Measurements from ENCODE around the gene GLI2. TPM values are rescaled to one million over a fixed set of nuclear protein-coding genes. Genes with fewer than 3 reads are reported as not detected.
A peak's percentile ranks its signal among the peaks of the same experiment; 100 is the strongest.

Gene GLI2
- total RNA-seq, 1 experiment from 2014 or later: 18.4 TPM

- no peaks in the 10 kb centered on the region for H3K27me3 ChIP-seq
- no peak for DNase-seq
- H3K4me3 ChIP-seq: no peak overlapping the region
- H3K36me3 ChIP-seq: no peaks in the 10 kb centered on the region
- H3K4me1 ChIP-seq: peaks cover 17% of the 10 kb centered on the region
- no peak overlapping the region for H3K27ac ChIP-seq
- H3K9me3 ChIP-seq (replicated peaks): no peaks in the 10 kb centered on the region
Measured at GRCh38 chr2:120773186-120773800, 37.6 kb downstream of the GLI2 start.

DNA sequence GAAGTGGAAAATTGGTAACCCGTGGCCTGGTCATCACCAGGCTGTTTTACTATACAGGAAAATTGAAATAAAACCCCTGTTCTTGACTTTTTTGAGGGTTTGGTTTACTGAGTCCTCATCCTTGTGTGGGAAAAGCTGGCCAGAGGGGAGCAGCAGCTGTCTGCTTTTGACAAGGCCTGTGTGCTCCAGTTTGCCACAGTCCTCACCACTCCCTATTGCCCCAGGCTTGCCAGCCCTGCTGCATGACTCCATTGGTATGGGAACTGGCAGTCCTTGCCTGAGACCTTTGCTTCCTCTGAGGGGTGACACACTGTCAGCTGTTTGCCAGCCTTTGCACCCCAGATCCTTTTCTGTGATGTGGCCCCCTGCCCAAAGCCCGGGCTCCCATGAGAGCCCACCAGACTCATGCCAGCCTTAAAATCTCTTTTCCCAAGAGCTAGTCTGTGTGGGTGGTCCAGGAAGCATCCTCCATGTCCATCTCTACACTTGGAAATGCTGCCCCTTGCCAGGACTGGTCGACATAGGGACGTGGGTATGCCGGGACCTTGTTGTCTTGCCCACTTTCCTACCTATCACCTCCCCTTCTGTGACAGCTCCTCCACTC lies 39.0 kb downstream of the GLI2 start:
- Histone ChIP-seq H3K36me3 (no peaks in the 10 kb centered on the region), H3K4me1 (peaks cover 22% of the 10 kb centered on the region), H3K4me3 (no peak overlapping the region), H3K9me3 (replicated peaks) (no peaks in the 10 kb centered on the region), H3K27me3 (no peaks in the 10 kb centered on the region), H3K27ac (no peak overlapping the region)
- no peak for DNase-seq

GRCh38 chr2:120775194-120775593 lies 39.5 kb downstream of the GLI2 start:
- Histone ChIP-seq H3K4me3 (no peak overlapping the region), H3K27me3 (no peaks in the 10 kb centered on the region), H3K27ac (no peak overlapping the region), H3K9me3 (replicated peaks) (no peaks in the 10 kb centered on the region), H3K4me1 (peaks cover 27% of the 10 kb centered on the region), H3K36me3 (no peaks in the 10 kb centered on the region)
- no peak for DNase-seq

DNA sequence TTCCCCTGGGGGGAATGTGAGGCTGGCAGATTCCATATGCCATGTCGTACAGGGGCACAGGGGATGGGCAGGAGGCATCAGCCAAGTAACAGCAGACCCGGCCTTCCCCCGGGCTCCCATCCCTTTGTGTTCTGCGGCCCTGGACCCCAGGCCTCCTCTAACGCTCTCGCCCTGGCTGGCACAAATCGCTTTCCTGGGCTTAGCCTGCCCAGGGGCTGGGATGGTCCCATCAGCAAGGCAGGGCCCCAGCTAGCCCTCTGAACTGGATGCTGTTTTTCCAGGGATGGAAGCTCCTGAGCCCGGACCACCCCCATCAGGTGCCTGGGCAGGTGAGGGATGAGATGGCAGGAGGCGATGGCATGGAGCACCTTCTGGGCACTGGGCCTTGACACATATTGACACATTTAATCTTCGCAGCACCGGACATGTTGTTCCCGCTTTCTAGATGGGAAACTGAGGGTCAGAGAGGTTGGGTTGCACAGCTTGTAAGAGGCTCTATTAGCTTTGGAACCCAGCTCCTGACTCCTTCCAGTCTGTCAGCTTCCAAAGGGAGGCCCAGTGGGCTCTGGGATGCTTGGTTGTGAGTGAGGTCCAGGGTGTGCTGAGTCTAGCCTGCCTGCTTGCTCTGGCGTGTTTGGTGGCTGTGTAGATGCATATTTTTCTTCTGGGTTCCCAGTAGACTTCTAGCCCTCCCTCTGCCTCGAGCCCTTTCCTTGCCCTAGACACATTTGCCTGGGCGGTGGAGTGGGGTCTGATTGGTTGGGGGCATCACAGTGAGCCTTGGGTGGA lies 40.3 kb downstream of the GLI2 start:
- DNase-seq: no peak
- Histone ChIP-seq H3K27ac (no peak overlapping the region), H3K36me3 (no peaks in the 10 kb centered on the region), H3K4me3 (no peak overlapping the region), H3K4me1 (peaks cover 30% of the 10 kb centered on the region), H3K9me3 (replicated peaks) (no peaks in the 10 kb centered on the region), H3K27me3 (no peaks in the 10 kb centered on the region)

GRCh38 chr2:120776649-120777048 lies 41.0 kb downstream of the GLI2 start:
- Histone ChIP-seq H3K9me3 (replicated peaks) (no peaks in the 10 kb centered on the region), H3K36me3 (no peaks in the 10 kb centered on the region), H3K4me3 (no peak overlapping the region), H3K27ac (no peak overlapping the region), H3K27me3 (no peaks in the 10 kb centered on the region), H3K4me1 (peaks cover 24% of the 10 kb centered on the region)
- no peak for DNase-seq

DNA sequence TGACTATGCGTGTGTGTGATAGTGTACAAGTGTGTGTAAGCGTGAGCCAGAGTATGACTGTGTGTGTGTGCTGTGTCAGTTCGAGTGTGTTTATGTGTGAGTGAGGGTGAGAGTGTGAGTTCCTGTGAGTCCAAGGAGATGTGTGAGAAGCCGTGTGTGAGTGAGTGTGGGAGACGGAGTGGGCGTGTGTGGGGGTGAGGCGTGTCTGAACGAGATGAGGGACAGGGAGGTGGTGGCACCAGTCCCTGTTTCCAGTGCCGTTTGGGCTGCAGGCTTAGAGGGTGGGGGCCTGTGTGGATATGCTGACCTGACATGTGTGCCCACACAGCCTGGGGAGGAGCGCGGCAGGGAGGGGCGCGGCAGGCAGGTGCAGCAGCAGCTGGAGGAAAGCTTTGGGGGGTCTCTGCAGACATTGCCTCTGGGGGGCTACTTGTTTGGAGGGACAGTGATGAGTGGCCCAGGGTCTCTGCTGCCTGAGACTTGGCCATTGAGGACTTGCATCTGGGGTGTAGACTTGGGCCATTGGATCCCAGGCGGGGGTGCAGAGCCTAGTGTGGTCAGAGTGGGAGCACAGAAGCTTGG lies 41.6 kb downstream of the GLI2 start:
- H3K4me1 ChIP-seq: peaks cover 18% of the 10 kb centered on the region

GRCh38 chr2:120777787-120778186 lies 42.1 kb downstream of the GLI2 start:
- no peak for DNase-seq
- no peak overlapping the region for H3K4me3 ChIP-seq
- H3K27me3 ChIP-seq: no peaks in the 10 kb centered on the region
- H3K4me1 ChIP-seq: peaks cover 17% of the 10 kb centered on the region
- no peaks in the 10 kb centered on the region for H3K36me3 ChIP-seq
- H3K9me3 ChIP-seq (replicated peaks): no peaks in the 10 kb centered on the region
- no peak overlapping the region for H3K27ac ChIP-seq

More for the DNA sequence above, 41.6 kb downstream of the GLI2 start:
- no peaks in the 10 kb centered on the region for H3K27me3 ChIP-seq
- H3K27ac ChIP-seq: no peak overlapping the region
- no peaks in the 10 kb centered on the region for H3K36me3 ChIP-seq
- no peaks in the 10 kb centered on the region for H3K9me3 ChIP-seq (replicated peaks)
- no peak overlapping the region for H3K4me3 ChIP-seq
- DNase-seq: no peak

GRCh38 chr2:120778244-120778643 lies 42.6 kb downstream of the GLI2 start:
- no peaks in the 10 kb centered on the region for H3K36me3 ChIP-seq
- H3K4me1 ChIP-seq: peaks cover 22% of the 10 kb centered on the region
- no peaks in the 10 kb centered on the region for H3K9me3 ChIP-seq (replicated peaks)
- no peaks in the 10 kb centered on the region for H3K27me3 ChIP-seq
- DNase-seq: no peak
- no peak overlapping the region for H3K4me3 ChIP-seq
- H3K27ac ChIP-seq: no peak overlapping the region

DNA sequence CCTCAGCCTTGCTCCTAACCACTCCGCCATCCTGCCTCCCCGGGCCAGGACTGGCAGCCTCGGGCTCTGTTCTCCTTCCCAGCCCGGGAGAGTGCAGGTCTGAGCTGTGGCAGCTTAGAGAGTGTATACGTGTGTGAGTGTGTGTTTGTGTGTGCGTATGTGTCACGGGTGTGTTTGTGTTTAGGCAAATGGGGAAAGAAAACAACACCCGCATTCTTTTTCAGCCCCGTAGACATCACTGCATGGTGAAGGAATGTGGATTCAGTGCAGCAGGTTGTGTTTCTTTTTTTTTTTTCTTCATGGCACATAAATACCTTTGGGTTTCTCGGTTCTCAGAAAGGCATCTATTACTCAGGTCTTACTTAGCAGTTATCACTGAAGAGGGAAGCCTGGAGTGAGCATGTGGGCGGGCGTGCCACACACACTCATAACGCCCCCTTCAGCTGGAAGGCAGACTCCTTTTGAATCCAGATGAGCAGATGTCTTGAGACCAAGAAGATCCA lies 44.2 kb downstream of the GLI2 start:
- H3K27me3 ChIP-seq: no peaks in the 10 kb centered on the region
- H3K9me3 ChIP-seq (replicated peaks): no peaks in the 10 kb centered on the region
- peaks cover 35% of the 10 kb centered on the region for H3K4me1 ChIP-seq
- no peak overlapping the region for H3K4me3 ChIP-seq
- H3K36me3 ChIP-seq: no peaks in the 10 kb centered on the region
- peak in 1 of 2 experiments; percentile 33 for DNase-seq
- H3K27ac ChIP-seq: no peak overlapping the region

GRCh38 chr2:120780402-120780801 lies 44.7 kb downstream of the GLI2 start:
- Histone ChIP-seq H3K4me3 (no peak overlapping the region), H3K9me3 (replicated peaks) (no peaks in the 10 kb centered on the region), H3K4me1 (peaks cover 35% of the 10 kb centered on the region), H3K36me3 (no peaks in the 10 kb centered on the region), H3K27ac (no peak overlapping the region), H3K27me3 (no peaks in the 10 kb centered on the region)
- peak; percentile 24 to 40 for DNase-seq

DNA sequence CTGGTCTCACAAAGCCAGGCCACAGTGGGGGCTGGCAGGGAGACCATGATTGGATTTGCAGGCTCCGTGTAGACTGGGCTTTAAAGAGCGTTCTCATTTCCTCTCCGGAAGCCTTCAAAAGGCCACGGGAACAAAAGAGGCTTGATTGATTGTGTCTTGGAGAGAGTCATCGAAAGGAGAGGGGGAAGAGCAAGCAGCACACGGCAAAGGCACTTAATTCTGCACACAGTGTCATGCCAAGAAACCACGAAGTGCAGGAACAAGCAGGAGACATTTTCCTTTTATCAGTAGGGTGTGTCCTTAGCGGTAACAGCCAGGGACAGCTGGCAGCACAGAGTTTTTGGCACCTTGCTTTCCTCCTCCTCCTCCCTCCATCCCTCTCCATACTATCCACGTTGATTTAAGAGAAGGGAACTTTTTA lies 47.7 kb downstream of the GLI2 start:
- Histone ChIP-seq H3K27me3 (no peaks in the 10 kb centered on the region), H3K9me3 (replicated peaks) (no peaks in the 10 kb centered on the region), H3K4me1 (peaks cover 54% of the 10 kb centered on the region), H3K27ac (peak overlapping the region; percentile 13; the same call in 1 of the 2 replicates), H3K4me3 (no peak overlapping the region), H3K36me3 (no peaks in the 10 kb centered on the region)
- peak in 1 of 2 experiments; percentile 55 for DNase-seq

GRCh38 chr2:120783969-120784372 lies 48.3 kb downstream of the GLI2 start:
- H3K9me3 ChIP-seq (replicated peaks): no peaks in the 10 kb centered on the region
- no peak overlapping the region for H3K4me3 ChIP-seq
- peak; percentile 24 to 59 for DNase-seq
- no peaks in the 10 kb centered on the region for H3K27me3 ChIP-seq
- H3K36me3 ChIP-seq: no peaks in the 10 kb centered on the region
- H3K4me1 ChIP-seq: peaks cover 58% of the 10 kb centered on the region
- peak overlapping the region; percentile 13; the same call in 1 of the 2 replicates for H3K27ac ChIP-seq
